ENCODE data around the gene MFSD6L.
A peak's percentile ranks its signal among the peaks of the same experiment; 100 is the strongest.

The MFSD6L gene, protein sequence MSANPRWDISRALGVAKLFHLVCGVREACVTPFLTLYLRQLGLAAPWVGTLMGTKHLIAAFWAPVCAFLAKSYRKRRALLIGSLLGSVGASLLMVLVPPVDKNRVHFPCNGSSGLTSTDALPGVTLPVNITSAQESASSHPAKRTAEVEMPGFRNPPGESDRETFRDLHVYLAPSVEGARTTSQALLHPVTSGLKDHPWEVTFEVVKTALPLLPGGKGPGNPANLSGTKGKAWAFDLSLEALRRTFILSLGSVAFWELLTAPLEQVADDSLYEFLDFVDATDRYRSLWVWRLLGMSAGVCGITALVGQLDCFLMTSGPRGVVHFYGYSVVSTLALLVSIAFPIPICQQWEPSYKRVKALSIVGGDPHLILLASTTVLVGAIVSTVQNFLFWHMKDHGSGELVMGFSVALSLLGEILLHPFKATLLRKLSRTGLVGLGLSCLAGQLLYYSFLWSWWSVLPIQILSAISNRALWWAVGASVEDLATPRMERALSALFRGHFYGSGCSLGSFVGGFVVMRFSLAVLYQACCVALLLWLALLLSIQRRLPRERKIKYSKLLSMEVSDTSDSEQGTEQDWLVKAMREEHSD

GRCh38 chr17:8798846-8799569 lies at the start of gene MFSD6L:
MFSD6L (minus strand) TSS chr17:8799365; CDS start chr17:8799120, 245 bp downstream.
- peak in 1 of 2 donors; percentile 34 for DNase-seq

DNA sequence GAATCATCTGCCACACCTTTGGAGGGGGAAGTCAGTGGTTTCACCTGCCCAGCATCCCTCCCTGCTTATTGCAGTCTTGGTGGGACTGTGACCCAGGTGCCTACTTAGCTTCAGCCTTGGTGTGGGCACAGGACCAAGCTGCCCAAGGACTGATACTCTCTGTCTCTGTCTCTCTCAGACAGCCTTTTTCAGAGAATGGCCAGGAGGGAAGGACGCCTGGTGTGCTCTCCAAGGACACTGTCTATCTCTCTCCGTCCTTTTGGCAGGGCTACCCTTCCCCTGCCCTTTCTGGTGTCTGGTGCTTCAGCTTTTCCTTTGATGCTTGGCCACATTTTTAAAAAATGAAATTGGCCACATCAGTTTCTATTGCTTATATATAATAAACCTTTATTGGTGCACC lies 48.7 kb upstream of the MFSD6L start:
- no peak for DNase-seq

GRCh38 chr17:8846768-8847211 lies 47.6 kb upstream of the MFSD6L start:
- DNase-seq, result peak in 1 of 2 donors; percentile 22

DNA sequence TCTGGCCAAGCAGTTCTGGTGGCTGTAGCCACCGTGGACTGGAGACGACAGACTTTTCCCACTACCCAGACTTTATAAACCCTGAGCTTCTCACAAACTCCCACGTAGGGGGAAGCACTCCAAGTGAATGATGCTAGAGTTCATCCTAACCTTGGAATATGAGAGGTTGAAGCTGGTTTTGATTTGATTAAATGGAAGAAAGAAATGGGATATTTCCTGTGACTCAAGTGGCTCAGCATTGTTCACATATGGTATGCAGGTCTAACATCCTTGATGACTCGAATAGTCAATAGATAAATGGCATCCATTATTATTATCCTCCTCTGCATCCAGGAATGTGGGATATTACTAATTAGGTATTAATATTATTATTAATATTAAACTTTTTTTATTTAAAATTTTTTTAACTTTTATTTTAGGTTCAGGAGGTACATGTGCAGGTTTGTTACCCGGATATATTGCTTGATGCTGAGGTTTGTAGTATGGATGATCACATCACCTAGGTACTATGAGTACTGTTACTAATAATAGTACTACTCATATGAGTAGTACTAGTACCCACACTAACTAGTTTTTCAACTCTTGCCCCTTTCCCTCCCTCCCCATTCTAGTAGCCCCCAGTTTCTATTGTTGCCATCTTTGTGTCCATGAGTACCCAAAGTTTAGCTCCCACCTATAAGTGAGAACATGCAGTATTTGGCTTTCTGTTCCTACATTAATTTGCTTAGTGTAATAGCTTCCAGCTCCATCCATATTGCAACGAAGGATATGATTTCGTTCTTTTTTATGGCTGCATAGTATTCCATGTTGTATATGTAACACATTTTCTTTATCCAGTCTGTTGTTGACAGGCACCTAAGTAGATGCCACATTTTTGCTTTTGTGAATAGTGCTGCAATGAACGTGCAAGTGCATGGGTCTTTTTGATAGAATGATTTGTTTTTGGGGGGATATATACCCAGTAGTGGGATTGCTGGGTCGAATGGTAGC lies 45.4 kb upstream of the MFSD6L start:
- no peak for DNase-seq

DNA sequence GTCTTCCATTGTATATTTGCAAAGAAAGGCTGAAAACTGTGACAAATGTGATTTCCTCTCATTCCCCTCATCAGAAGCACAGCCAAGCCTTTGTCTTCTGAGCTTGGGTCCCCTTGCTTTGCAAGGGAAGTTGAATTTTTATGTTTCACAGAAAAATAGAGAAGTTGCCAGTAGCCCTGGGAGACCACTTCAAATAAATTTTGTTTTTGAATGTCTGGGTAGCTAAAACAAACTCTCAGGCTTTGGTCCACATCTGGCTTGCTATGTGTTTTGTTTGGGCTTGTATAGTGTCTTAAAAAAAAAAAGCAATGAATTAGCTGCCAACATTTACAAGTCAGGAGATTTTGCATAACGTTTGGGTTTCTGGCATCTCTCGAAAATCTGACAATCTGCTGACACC lies 44.2 kb upstream of the MFSD6L start:
- no peak for DNase-seq

DNA sequence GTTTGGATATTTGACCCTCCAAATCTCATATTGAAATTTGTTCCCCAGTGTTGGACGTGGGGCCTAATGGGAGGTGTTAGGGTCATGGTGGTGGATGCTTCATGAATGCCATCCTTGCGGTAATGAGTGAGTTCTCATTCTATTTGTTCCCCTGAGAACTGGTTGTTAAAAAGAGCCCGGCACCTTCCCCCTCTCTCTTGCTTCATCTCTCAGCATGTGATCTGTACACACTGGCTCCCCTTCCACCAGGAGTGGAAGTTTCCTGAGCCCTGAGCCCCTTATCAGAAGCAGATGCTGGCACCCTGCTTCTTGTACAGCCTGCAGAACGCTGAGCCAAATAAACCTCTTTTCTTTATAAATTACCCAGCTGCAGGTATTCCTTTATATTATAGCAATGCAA lies 42.7 kb upstream of the MFSD6L start:
- DNase-seq, result no peak

- DNase-seq, result no peak
Observed at GRCh38 chr17:8839410-8839935, 40.3 kb upstream of the MFSD6L start.

DNA sequence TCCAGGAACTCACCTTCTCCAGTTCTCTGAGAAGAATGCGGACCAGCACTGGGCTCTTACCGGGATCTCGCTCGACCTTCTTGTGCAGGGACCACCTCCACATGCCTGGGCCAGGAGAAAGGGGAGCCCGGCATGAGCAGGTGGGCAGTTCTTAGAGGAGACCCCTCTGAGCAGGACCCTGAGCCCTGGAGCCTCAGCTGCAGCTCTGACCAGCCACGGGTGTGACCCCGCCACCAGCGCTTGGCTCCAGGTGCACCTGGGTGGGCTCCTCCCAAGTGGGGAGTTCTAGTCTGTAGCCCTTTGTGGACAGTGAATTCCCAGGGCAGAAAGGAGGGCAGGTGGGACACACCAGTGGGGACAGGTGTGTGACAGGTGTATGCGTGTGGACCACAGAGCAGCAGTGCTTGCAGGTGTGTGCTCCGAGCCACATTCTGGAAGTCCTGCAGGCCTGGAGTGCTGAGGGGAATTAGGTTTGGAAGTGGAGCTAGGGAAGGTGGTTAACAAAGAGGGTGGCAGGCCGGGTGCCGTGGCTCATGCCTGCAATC lies 39.5 kb upstream of the MFSD6L start:
- DNase-seq, result no peak

DNA sequence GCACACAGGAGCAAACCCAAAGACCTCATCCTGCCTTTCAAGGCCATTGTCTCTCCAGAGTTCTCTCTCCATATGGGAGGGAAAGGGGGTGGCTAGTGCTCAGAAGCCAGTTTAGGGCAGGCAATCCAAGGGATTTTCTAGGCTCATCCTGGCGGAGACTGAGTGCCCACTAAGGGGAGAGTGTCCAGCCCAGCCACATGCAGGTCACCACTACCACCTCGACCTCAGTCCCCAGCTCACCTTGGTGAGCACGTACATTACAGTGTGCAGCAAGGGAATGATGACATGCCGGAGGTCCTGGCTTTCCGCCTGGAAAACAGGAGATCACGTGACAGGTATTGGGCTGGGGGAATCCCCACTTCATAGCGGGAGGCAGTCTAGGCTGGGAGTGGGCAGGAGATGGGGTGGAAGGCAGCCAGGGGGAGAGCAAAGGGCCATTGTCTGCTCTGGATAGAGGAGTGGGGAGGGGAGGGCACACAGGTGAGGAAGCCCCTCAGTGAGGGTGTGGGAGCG lies 38.5 kb upstream of the MFSD6L start:
- no peak for DNase-seq

DNA sequence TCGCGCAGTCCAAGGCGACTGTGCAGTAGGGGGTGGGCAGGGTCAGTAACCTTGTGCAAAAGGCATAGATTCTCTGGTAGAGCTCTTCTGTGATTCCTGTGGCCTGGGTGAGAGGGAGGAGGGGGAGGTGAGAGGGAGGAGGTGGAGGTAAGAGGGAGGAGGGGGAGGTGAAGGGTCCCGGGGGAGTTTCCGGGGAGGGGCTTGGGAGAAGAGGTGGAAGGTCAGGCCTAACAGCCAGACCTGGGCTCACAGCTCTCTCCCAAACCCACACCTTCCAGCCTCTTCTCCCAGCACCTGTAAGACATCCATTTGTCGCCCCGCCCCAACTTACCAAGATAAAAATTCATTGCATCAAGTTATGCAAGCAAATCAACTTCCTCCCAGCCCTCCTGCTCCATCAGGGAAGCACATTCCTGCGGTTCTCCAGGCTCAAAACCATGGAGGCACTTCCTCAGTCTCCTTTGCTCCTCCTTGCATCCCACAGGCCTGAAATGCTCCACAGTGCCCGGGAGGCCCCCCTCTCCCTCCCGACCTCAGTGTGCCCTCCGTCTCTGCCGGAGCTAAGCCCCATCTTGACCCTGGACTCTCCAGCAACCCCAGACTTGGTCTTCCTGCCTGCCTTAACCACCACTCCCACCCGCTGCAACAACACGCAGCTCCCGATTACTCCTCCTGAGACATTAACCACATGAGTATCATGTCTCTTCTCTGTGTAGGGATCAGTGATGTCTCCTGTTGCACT lies 37.8 kb upstream of the MFSD6L start:
- no peak for DNase-seq

DNA sequence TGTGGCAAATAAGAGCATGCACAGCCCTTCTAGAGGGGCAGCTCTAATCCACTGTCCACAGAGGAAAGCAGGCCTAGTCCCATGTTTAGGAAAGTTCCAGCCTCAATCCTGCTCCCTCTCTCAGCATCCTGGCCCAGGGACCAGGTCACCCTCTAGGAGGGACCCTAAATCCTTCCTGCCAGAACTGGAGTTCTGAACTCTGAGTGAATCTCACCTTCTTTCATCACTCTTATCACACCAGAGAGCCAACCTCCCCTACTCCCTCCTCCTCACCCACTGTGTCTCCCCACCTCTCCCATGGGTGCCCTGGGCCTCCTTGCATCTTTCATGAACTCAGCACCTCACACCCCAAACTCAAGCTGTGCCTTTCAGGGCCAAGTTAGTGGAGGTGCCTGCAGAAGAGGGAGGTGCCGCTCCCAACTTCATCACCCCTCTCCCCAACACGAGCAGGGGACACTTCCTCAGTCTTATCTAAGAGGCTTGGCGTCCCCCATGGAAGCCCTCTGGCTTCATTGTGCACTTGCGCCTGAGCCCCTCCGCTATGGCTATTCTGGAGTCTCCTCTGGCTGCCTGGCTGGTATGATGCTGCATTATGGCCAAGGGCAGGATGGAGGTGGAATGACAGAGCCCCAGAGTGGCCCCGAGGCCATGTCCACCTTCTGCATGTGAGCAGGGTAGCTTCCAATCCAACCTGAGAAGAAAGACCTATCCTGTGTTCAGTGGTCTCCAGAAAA lies 36.6 kb upstream of the MFSD6L start:
- DNase-seq, result no peak

DNA sequence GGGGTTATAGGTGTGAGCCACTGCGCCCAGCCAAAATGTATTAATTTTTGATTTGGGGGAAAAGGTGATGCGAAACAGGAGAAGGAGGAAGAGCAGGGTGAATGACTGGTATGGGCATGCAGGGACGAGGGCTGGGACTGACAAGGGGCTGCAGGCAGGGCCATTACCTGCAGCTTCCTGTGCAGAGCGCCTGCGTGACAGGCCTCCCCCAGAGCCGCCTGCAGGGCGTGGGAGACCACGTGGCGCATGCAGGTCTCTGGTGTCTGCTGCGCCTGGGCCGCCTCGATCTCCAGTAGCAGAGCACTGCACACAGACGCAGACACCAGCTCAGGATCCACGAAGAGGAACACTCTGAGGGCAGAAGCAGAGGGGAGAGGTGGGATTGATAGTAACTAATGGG lies 35.9 kb upstream of the MFSD6L start:
- no peak for DNase-seq

DNA sequence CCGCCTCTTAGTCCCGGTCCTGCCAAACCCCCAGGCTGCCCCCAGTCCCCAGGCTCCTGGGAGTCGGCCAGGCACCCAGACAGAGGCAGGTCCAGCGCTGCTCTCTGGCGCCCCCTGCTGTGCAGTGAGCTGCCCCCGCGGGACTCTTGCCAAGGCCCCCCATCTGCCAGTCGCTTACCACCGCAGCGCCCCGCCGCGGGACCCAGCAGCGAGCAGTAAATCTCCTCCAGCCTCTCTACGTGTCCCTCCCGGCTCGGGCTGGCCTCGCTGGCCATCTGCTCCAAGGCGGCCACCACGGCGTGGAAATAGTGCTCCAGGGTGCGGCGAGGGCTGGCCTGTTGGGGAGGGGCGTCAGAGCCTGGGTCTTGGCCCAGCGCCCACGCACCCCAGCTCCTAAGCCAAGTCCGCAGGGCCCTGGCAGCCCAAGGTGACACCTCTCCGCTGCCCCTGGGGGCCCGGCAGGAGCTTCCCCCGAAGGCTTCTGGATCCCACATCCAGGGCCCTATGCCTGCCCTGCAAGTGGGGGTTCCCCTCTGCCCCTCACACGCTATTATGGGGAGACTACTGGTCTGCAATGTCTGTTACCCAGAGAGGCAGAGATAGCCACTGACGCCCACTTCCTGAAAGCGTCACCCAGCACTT lies 33.7 kb upstream of the MFSD6L start:
- peak in 1 of 2 donors; percentile 15 for DNase-seq

DNA sequence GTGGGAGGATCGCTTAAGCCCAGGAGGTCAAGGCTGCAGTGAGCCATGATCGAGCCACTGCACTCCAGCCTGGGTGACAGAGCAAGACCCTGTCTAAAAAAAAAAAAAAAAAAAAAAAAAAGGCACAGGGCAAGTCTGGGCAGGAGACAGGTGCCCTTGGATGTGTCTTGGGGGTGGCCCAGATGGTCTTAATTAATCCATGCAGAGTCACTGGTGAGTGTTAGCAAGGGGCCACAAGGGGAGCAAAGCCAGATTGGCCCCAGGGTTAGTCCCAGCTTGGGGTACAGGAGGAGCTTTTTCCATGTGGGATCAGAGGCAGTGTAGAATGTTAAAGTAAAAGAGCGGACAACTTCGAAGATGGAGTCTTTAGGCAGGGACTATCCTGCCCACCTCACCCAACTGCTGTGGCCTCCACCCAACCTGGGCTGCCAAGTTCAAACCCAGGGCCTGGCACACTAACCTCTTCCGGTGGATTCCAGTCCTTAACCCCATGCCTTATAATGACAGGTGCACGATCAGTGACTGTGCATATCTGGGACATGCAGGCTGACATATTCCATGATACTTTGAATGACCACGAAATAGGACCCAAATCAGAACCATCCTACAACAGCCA lies 32.2 kb upstream of the MFSD6L start:
- no peak for DNase-seq

DNA sequence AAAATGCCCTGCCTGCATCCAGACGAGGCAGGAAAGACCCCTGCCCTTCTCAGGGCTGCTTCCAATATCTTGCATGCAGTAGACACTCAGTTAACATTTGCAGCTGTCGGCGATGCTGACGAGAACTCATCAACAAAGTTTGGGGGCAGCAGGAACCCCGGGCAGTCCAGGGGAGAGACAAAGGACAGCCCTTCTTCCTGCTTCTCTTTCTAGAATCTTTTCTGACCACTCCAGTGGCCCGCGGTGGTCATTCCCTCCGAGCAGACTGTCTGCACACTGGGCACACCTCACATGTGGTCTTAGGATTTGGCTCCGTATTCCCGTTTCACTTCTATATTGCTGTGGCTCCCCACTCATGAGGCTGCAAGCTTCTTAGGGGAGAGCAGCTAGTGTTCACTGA lies 31.0 kb upstream of the MFSD6L start:
- no peak for DNase-seq

DNA sequence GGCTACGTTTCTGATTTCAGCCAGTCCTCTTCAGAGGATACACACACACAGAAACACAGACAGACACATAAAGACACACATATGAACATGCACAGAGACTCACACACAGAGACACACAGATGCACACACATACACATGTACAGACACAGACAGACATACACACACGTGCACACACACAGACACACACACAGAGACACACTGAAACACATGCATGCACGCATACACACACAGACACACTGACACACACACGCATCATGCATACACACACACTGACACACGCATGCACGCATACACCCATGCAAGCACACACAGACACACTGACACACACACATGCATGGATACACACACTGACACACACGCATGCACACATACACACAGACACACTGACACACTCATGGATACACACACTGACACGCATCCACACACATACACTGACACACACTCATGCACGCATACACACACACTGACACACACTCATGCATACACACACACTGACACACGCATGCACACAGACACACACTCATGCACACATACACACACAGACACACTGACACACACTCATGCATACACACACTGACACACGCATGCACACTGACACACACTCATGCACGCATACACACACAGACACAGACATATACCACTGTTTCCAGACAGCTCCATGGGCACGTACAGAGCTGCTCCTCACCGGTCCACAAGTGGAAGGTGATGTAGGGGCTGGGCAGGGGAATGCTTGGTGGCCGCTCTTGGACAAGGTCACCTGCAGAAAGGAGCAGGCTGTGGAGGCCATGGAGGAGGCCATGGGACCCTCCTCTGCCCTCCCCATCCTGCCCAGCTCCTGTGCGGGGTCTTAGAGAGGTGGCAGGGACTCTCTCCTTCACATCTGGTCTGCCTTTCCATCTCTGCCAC lies 30.1 kb upstream of the MFSD6L start:
- DNase-seq, result no peak

DNA sequence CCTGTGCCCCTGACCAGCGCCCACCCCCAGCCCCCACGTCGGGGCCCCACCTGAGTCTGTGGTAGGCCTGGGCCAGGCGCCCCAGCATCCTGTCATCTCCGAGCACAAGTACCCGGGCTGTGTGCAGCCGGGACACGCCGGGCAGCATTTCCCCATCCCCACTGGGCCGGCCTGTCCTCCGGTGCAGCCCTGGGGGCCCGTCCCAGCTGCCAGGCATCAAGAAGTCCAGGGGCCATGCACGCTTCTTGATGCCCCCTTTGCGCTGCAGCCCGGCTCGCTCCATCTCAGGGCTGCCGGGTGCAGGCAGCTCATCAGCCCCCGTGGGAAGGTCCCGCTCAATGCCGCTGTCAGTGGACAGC lies 29.3 kb upstream of the MFSD6L start:
- no peak for DNase-seq

GRCh38 chr17:8826808-8827435 lies 27.8 kb upstream of the MFSD6L start:
- no peak for DNase-seq

All from CD4-positive, alpha-beta T cell treated with Interferon alpha-2 for 1 hour (primary cell).